GM21390 (cell line): ENCODE results near the gene ZBTB20.

Source experiments
- ATAC-seq: cut with Tn5 transposase; IDR thresholded peaks from one replicate; pipeline ENCODE4 v1.9.1; 2021; ENCODE audit not compliant: unreplicated experiment

Gene ZBTB20

DNA sequence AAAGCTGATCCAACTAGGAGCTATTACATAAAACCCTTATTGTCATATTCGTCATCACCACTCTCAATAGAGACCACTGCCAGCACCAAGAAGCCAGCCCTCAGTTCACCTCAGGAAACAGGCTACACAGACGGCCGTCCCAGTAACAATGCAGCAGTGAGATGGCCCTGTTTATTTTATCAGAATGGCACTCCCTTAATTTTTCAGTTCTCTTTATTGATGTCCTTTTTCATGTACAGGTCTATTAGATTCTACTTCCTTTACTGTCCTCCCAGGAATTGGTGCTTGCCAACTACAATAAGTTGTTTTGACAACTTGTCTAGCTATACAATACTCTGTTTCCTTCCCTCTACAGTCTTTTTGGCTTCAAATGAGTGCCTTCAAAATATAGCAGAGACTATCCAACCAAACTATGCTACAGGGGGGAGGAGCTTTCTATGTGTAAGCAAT is 272.5 kb downstream of the ZBTB20 start:
- no peak for ATAC-seq

DNA sequence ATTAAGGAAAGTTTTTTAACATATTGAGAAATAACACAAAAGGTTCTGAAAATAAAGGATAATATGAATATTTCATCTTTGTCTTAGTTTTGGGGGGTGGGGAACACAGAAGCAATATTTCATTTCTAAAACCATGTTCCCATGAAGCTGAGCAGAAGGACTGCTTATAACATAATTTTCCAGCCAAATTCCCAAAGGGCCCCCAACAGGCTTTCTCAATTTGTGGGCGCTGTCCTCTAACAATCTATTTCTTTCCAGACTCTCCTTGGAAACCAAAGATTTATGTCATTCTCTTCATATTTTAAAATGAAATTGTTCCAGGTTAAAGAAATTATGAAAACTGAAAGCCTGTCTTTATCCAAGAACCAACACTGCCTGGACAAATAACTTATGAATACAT is 273.5 kb downstream of the ZBTB20 start:
- ATAC-seq: no peak

- ATAC-seq: no peak
Measured at GRCh38 chr3:114872588-114872987, 274.5 kb downstream of the ZBTB20 start.

- no peak for ATAC-seq
Measured at GRCh38 chr3:114872050-114872449, 275.0 kb downstream of the ZBTB20 start.

GRCh38 chr3:114867835-114868503 is 279.1 kb downstream of the ZBTB20 start:
- ATAC-seq: no peak

GRCh38 chr3:114867359-114867758 is 279.7 kb downstream of the ZBTB20 start:
- no peak for ATAC-seq

- ATAC-seq: no peak
Measured at GRCh38 chr3:114866430-114866829, 280.7 kb downstream of the ZBTB20 start.

DNA sequence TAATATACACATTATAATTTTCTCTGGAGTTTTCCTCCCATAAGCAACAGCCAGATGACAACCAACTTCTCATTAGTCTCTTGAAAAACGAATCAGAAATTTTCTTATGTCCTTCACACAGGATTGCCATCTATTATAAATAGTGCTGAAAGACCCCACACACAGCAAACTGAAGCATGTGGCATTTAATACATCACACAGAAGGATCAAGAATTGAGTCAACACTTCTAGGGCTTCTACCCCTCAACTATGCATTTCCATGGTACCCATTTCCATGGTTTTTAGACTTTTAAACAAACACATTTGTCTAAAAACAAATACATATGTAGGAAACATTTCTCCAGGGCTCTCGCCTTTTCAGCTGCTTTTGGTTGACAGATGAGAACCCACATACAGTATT is 282.1 kb downstream of the ZBTB20 start:
- no peak for ATAC-seq

- ATAC-seq: peak; percentile 61
Measured at GRCh38 chr3:114863848-114864247, 283.2 kb downstream of the ZBTB20 start.

DNA sequence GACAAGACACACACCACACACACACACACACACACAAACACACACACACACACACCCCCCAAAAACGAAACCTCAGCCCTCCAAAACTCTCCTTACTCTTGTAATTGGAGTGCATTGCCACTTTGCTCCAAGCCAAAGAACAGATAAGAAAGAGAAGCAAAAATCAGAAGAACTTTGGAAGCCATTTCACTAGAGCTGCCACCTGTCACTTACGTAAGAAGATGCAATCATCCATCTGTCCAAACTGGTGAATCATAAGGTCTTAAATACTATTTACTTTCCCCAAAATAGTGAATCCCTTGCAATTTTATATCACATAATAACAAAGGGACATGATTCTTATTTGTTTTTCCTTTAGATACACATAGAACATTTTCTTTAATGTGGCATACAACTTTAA is 285.4 kb downstream of the ZBTB20 start:
- ATAC-seq: no peak

GRCh38 chr3:114860531-114860930 is 286.6 kb downstream of the ZBTB20 start:
- ATAC-seq: no peak

GRCh38 chr3:114858329-114858728 is 288.8 kb downstream of the ZBTB20 start:
- ATAC-seq: no peak

DNA sequence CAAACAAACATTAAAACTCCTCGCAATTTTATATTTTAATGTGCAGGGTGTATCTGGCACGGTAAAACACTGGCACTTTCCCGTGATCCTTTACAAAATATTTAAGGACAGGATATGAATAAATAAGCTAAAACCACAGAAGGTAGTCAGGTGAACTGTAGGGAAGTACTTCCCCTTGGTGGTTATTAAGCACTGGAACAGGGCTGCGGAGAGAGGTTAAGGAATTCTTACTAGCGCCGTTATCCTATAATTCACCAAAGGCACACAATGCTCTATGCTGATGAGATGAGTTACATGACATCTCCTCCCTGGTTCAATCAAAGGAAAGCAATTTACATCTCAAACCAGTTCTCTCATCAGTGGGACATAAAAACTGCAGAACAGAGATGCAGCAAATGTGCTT is 289.8 kb downstream of the ZBTB20 start:
- ATAC-seq: no peak

DNA sequence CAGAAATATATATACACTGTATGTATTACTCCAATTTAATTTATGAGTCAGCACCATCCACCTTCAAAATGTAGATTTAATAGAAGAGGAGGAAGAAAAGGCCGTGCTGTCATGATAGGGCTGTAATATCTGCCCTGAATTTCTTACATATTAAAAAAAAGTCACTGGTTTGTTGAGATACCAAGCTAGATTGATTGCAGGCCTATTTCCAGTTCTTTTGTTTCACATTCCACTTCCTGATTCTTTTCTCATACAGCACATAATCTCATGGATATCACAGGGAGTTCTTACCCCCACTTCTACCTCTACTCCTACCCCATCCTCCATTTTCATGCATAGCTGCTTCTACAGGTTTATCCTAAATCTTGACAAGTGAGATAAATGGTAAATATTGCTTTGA is 290.3 kb downstream of the ZBTB20 start:
- no peak for ATAC-seq

DNA sequence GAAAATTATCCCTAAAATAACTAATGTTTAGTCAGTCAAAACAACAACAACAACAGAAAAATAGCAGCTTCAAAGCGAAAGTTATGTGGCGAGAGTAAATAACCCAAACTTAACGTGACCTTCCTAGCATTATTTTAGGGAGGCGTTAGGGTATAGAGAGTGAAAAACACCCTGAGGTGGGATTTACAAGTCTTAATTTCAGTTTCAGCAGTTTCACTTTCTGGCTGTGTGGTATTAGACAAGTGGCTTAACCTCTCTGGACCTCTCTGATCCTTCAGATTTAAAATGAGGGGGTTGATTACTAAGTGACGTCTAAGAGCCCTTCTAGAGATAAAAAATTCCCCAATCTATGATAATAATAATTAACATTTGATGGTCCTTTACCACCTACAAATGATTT is 291.2 kb downstream of the ZBTB20 start:
- peak; percentile 66 for ATAC-seq

- no peak for ATAC-seq
Measured at GRCh38 chr3:114852966-114853365, 294.1 kb downstream of the ZBTB20 start.

- no peak for ATAC-seq
Measured at GRCh38 chr3:114850898-114851297, 296.2 kb downstream of the ZBTB20 start.

- no peak for ATAC-seq
Measured at GRCh38 chr3:114848643-114849350, 298.3 kb downstream of the ZBTB20 start.

GRCh38 chr3:114848082-114848481 is 299.0 kb downstream of the ZBTB20 start:
- ATAC-seq: no peak

DNA sequence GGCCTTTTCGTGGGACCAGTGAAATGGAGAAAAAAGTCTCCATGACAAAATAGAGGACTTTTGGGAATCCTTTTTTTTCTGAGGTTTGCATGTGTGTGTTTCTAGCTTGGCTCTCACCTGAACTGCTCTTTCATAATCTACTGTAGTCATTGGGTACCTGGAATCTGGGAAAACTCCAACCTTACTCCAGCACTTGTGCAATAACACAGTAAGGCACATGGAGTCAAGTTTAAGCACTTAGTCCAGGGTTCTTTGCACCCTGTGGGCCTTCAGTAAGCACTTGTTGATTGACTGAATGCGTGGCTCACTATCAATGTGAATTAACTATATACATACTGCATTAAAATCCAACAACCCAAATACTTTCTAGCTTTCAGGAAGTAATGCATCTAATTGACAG is 299.5 kb downstream of the ZBTB20 start:
- ATAC-seq: no peak

GRCh38 chr3:114846779-114847178 is 300.3 kb downstream of the ZBTB20 start:
- ATAC-seq: no peak

- ATAC-seq: no peak
Measured at GRCh38 chr3:114846252-114846651, 300.8 kb downstream of the ZBTB20 start.

GRCh38 chr3:114841515-114841914 is 305.6 kb downstream of the ZBTB20 start:
- no peak for ATAC-seq
